ENCODE data around the gene IQSEC3.

IQSEC3 gene

GRCh38 chr12:163406-163986 is 96.9 kb downstream of the IQSEC3 start:
- no peak for DNase-seq (ENCODE audit: low read depth)

GRCh38 chr12:164207-164606 is 97.6 kb downstream of the IQSEC3 start:
- DNase-seq (ENCODE audit: low read depth), result no peak

DNA sequence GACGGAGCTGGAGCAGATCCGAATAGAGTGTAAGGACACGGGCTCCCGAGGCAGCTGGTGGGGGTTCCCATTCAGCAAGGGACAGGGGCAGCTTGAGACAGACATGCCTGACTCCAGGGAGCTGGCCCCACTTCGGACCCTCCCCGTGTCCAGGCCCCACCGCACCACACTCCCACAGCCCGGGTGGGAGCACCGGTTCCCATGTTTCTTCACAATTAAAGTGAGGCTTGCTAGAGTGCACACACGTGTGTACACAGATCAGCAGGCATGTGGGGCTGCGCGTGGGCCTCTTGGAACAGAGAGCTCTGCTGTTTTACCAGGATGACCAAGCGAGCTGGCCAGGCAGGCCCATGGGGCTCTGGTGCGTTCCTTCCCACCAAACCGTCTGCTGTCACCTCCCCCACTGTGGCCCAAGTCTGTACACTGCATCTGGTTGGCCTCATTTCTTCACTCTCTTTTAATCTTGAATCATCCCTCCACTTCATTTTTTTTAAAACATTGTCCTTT is 99.3 kb downstream of the IQSEC3 start:
- no peak for DNase-seq (ENCODE audit: low read depth)

DNA sequence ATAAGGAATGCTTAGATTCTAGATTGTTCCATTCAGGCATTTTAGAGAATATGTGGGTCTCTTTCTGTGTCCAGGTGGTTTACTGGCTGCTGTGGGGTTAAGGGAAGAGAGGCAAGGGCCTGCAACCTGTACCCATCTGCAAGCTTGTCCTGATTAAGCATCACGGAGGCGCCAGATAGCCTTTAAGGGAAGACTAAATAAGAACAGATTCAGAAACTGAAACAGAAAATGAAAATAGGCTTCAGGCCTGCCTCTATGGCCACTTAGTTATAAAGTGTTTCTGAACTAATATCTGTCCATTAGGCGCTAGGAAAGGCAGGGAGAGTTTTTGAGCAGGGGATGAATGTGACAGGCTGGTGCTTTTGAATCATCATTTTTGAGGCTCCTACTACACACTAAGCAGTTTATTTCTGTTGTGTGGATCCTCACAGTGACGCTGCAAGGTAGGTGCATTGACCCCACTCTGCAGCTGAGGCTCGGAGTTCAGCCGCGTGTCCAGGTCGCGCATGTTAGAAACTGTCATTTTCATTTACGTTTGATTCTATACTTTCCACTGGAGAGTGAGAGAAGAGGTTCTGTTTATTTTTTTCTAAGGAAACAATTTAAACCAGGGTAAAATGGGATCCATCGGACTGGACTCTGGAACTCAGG is 100.0 kb downstream of the IQSEC3 start:
- DNase-seq (ENCODE audit: low read depth), result no peak

DNA sequence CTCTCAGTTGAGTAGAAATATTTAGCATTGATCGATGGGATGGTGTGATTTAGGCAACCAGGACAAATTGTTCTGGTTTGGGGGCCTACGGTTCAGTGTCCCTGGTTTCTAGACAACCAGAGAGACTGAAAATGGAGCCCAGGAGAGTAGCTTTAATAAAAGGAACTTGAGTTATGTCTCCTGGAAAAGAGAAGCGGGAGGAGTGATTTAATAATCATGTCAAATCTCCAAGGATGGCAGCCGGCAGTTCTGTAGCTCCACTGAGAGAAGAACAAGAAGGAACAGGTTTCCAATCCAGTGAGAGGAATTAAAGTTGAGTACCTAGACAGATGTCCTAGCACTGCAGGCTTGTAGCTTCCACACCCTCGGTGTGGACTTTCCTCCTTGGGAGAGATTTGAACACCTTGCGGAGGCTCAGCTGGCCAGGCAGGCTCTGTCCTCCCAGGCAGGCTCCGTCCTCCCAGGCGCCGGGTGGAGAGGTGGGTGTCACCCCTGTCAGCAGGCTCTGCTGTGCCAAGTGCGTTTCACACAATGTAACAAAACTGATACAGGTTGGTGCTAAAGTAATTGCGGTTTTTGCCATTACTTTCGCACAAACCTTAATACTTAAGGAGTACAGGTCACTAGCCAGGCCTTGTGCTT is 101.5 kb downstream of the IQSEC3 start:
- DNase-seq (ENCODE audit: low read depth), result no peak

- DNase-seq (ENCODE audit: low read depth), result peak; percentile 8
Measured at GRCh38 chr12:168763-169525, 102.4 kb downstream of the IQSEC3 start.

- DNase-seq (ENCODE audit: low read depth), result no peak
Measured at GRCh38 chr12:169528-170370, 103.2 kb downstream of the IQSEC3 start.

DNA sequence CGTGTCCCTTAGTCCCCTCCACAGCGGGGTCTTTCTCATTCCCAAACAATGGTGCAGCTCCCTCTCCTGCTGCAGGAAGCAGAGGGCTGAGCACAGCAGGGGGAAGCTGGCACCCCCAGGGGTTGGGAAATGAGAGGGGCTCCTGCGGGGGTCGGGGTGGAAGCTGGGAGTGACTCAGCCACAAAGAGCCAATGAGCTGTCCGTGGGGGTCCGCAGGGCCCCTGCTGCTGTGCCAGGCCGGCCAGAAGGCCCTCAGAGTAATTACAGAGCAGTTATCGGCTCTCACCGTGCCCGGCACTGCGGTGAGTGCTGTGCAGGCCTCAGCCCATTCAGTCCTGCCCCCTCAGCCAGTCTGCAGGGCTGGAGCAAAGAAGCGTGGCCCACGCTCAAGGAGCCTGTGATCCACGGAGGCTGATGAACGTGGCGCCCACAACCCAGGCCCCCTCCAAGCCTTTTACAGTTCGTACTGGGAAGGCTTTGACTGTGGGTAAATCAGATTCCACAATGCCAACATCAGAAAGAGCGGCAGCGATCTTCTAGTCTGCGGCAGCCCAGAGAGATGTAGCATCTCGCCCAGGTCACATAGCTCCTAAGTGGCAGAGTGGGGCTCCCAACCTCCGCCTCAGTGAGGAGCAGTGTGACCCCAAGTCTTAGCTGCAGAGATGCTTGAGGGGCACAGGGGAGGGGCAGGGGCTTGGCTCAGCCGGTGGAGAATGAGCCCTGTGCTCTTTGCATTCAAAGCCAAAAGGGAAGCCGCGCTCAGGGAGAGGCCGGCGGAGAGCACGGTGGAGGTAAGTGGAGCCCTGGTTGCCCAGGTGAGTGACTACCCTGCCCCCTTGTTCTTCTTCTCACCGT is 104.0 kb downstream of the IQSEC3 start:
- no peak for DNase-seq (ENCODE audit: low read depth)

- no peak for DNase-seq (ENCODE audit: low read depth)
Measured at GRCh38 chr12:171276-171675, 104.7 kb downstream of the IQSEC3 start.

DNA sequence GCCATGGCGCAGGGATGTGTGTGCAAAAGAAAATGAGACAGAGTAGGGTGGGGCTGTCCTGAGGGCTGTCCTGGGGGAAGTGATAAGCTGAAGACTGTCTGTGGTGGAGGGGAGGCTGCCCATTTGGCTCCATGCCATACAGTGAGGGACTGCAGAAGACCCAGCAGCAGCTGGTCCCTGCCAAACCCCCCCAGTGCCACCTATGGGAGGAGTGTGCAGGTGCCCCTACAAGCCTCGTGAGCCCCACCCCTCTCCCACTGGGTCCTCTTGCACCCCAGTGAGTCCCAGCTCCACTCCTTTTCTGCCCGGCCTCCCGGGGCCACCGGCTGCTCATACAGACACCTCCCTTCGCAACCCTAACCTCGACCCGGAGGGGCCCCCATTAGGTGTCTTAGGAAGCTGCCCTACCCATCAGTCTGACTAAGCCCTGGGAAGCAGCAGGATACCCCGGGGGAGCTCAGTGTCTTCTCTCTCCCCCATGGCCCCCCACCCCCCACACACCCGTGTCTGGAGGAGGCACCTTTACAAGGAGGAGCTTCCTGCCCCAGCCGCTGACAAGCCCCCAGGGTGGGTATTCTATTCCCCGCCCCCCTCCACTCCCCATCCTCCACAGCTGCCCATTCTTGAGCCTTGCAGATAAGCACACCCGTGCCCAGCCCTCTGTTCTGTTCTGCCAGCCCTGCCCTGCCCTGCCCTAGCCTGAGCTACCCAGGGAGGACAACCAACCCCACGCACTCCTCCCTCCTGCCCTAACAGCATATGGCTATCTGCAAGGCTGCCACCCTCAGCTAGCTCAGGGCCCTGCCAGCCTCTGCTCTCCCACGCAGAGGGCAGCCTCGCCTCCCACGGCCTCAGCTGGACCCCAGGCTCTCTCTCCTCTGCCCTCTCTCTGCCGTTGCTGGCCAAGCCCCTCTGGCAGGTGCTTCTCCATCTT is 105.4 kb downstream of the IQSEC3 start:
- no peak for DNase-seq (ENCODE audit: low read depth)

DNA sequence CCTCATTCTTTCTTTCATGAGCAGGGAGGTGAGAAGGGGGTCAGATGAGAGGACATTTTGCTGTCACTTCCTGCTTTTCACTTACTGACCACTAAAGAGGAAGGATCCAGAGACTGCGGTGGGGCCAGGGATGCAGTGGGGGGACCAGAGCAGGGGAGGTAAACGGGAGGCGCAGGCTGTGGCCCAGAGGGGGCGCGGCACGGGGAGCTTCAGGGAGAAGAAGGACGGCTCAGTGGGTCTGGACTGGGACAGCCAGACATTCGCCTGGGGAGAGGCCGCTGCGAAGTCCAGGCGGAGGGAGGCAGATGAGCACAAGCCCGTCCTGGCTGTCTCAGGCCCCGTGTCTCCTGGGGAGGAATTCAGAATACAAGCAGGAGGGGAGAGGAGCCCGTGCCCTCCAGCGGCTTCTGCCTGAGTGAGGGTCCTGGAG is 106.2 kb downstream of the IQSEC3 start:
- no peak for DNase-seq (ENCODE audit: low read depth)

GRCh38 chr12:174124-174523 is 107.6 kb downstream of the IQSEC3 start:
- DNase-seq (ENCODE audit: low read depth), result no peak

GRCh38 chr12:174596-174995 is 108.0 kb downstream of the IQSEC3 start:
- no peak for DNase-seq (ENCODE audit: low read depth)

DNA sequence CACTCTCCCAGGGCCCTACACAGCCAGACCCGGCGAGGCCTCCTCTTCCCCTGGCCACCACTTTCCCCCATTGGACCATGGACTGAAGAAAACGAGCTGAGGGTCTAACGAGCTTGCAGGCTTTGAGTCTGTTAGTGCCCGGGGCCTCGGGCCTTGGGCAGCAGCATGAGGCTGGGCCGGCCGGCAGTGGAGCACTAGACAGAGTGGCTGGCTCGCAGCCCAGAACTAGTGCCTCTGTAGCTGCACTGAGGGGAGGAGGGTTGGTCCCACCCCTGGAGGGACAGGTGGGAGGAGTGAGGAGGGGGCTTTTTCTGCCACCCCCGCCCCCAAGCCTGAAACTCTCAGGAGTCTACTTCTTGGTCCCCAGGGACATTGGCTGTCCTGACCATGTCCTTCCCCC is 108.7 kb downstream of the IQSEC3 start:
- peak; percentile 21 for DNase-seq (ENCODE audit: low read depth)

GRCh38 chr12:175759-176158 is 109.2 kb downstream of the IQSEC3 start:
- no peak for DNase-seq (ENCODE audit: low read depth)

GRCh38 chr12:176321-177181 is 110.0 kb downstream of the IQSEC3 start:
- peak; percentile 76 for DNase-seq (ENCODE audit: low read depth)

GRCh38 chr12:177336-177979 is 110.9 kb downstream of the IQSEC3 start:
- no peak for DNase-seq (ENCODE audit: low read depth)
